ENCODE data around the gene BANF2.
"Not testable (repeated sequence)": the region's sequence is repeated elsewhere in the genome, so short reads cannot be mapped to it uniquely, and the experiment has no call there.

BANF2 gene

GRCh38 chr20:17683218-17684076, 16.3 kb upstream of the BANF2 start:
- no peak for DNase-seq

GRCh38 chr20:17684077-17684888, 15.5 kb upstream of the BANF2 start:
- DNase-seq = no peak

GRCh38 chr20:17685168-17685567, 14.6 kb upstream of the BANF2 start:
- no peak for DNase-seq

GRCh38 chr20:17687800-17688199, 12.0 kb upstream of the BANF2 start:
- no peak for DNase-seq

GRCh38 chr20:17688965-17689364, 10.8 kb upstream of the BANF2 start:
- DNase-seq = no peak

- no peak for DNase-seq
Measured at GRCh38 chr20:17690144-17690543, 9.6 kb upstream of the BANF2 start.

GRCh38 chr20:17691758-17692157, 8.0 kb upstream of the BANF2 start:
- DNase-seq = no peak

- DNase-seq = no peak
Measured at GRCh38 chr20:17693444-17694001, 6.2 kb upstream of the BANF2 start.

GRCh38 chr20:17694767-17695166, 5.0 kb upstream of the BANF2 start:
- DNase-seq = no peak

GRCh38 chr20:17696287-17696686, 3.5 kb upstream of the BANF2 start:
- DNase-seq = no peak

GRCh38 chr20:17697171-17697570, 2.6 kb upstream of the BANF2 start:
- DNase-seq = no peak

GRCh38 chr20:17698384-17698783, 1.4 kb upstream of the BANF2 start:
- DNase-seq = no peak

- no peak for DNase-seq
Measured at GRCh38 chr20:17700637-17701036, 871 bp downstream of the BANF2 start.

GRCh38 chr20:17701826-17702225, 2.1 kb downstream of the BANF2 start:
- no peak for DNase-seq

- DNase-seq = no peak
Measured at GRCh38 chr20:17704589-17705317, 5.0 kb downstream of the BANF2 start.

- DNase-seq = no peak
Measured at GRCh38 chr20:17705916-17706315, 6.2 kb downstream of the BANF2 start.

GRCh38 chr20:17706632-17707031, 6.9 kb downstream of the BANF2 start:
- no peak for DNase-seq

GRCh38 chr20:17707951-17708350, 8.2 kb downstream of the BANF2 start:
- not testable (repeated sequence) for DNase-seq

GRCh38 chr20:17708675-17709360, 9.1 kb downstream of the BANF2 start:
- DNase-seq = no peak

- no peak for DNase-seq
Measured at GRCh38 chr20:17709361-17710293, 9.9 kb downstream of the BANF2 start.
